ENCODE results near the gene ZFR2.

GRCh38 chr19:3768748-3769099 is 100.1 kb downstream of the ZFR2 start:
- TF ChIP-seq CTCF (IDR thresholded peaks at IDR 0.05) (no peak), POLR2A (IDR thresholded peaks at IDR 0.05) (no peak)

Measured in lower leg skin (tissue), 3 donors.